K562 (cell line): ENCODE measurements around the gene SARS1. TPM values are rescaled to one million over a fixed set of nuclear protein-coding genes. Genes with fewer than 3 reads are reported as not detected.
A peak's percentile ranks its signal among the peaks of the same experiment; 100 is the strongest.

Experiments used
- DACH1 ChIP-seq: fragments of 450-650 bp; IDR thresholded peaks from 2 replicates; pipeline ENCODE4 v1.6.1; 2018; ENCODE audit not compliant: partially characterized antibody
- ETS2 ChIP-seq: IDR thresholded peaks from 2 replicates; pipeline ENCODE4 v1.6.1; 2016; ENCODE audit warnings: borderline replicate concordance, missing genetic modification characterization, mild to moderate bottlenecking, moderate library complexity, missing compliant biosample characterization; ENCODE audit not compliant: poor library complexity, severe bottlenecking
- GTF3C2 ChIP-seq: IDR thresholded peaks from 3 replicates; pipeline ENCODE4 v1.6.1; 2011; ENCODE audit warnings: borderline replicate concordance, mild to moderate bottlenecking, moderate library complexity; ENCODE audit not compliant: insufficient read length; ENCODE audit errors: extremely low read depth
- POLR3G ChIP-seq: IDR thresholded peaks from 2 replicates; pipeline ENCODE4 v1.6.1; 2011; ENCODE audit not compliant: insufficient read length, insufficient replicate concordance; ENCODE audit errors: extremely low read depth
- PYGO2 ChIP-seq: fragments of 450-650 bp; IDR thresholded peaks from 2 replicates; pipeline ENCODE4 v1.6.1; 2016; ENCODE audit warnings: mild to moderate bottlenecking, missing genetic modification characterization, moderate library complexity, missing compliant biosample characterization
- SLC30A9 ChIP-seq: fragments of 250-450 bp; sonication (Bioruptor Pico); IDR thresholded peaks from 2 replicates; pipeline ENCODE4 v1.8.0; 2022; ENCODE audit warnings: mild to moderate bottlenecking, moderate library complexity
- STAT5A ChIP-seq: IDR thresholded peaks from 2 replicates; pipeline ENCODE4 v1.6.1; 2012; ENCODE audit warnings: low read length, inconsistent platforms, borderline replicate concordance
- THRB ChIP-seq: fragments of 450-650 bp; formaldehyde crosslinking; conservative IDR thresholded peaks from 2 replicates; pipeline ENCODE4 v1.4.0; 2022; ENCODE audit warnings: mild to moderate bottlenecking, missing genetic modification characterization
- U2AF1 ChIP-seq: fragments of 200-400 bp; formaldehyde crosslinking; optimal IDR thresholded peaks from 2 replicates; pipeline ENCODE3; 2017; ENCODE audit warnings: mild to moderate bottlenecking, low read depth, low read length, moderate library complexity
- ZBTB8A ChIP-seq: fragments of 450-650 bp; IDR thresholded peaks from 2 replicates; pipeline ENCODE4 v1.6.1; 2018; ENCODE audit warnings: mild to moderate bottlenecking, moderate library complexity; ENCODE audit not compliant: partially characterized antibody
- ZC3H8 ChIP-seq: fragments of 450-650 bp; IDR thresholded peaks from 2 replicates; pipeline ENCODE4 v1.6.1; 2017
- ZNF324 ChIP-seq: fragments of 250-450 bp; sonication (Bioruptor Pico); IDR thresholded peaks from 2 replicates; pipeline ENCODE4 v1.4.0; 2020; ENCODE audit warnings: mild to moderate bottlenecking
- ZNF398 ChIP-seq: fragments of 250-450 bp; sonication (Bioruptor Pico); IDR thresholded peaks from 2 replicates; pipeline ENCODE4 v1.8.0; 2021; ENCODE audit warnings: moderate library complexity, mild to moderate bottlenecking, inconsistent platforms
- ZNF408 ChIP-seq: fragments of 250-450 bp; sonication (Bioruptor Pico); IDR thresholded peaks from 2 replicates; pipeline ENCODE4 v1.4.0; 2020; ENCODE audit warnings: low read depth, mild to moderate bottlenecking, moderate library complexity
- ZNF77 ChIP-seq: fragments of 250-450 bp; sonication (Bioruptor Pico); IDR thresholded peaks from 2 replicates; pipeline ENCODE4 v1.5.0; 2020
- polyA plus RNA-seq, 8 experiments: library from polyadenylated mRNA; depleted of rRNA in 4 of 8; stranded (reverse) in 5 of 8; unstranded in 3 of 8; fragments of >200 nt; fragmentation: Nextera tagmentation in 2 of 8; fragmentation: Illumina TruSeq in 1 of 8; extraction: Ambion mirVana in 2 of 8; extraction: Trizol in 1 of 8; gene quantifications; 2 replicates each; pipeline versions ENCODE4 v1.2.1 to v1.2.3, GENCODE V29; 2011 to 2014; ENCODE audit warnings: inconsistent platforms in 1 of 8, missing spikeins in 1 of 8
- total RNA-seq, 7 experiments: library from RNA; depleted of rRNA in 6 of 7; stranded (reverse); fragments of >200 nt in 6 of 7; fragmentation: Illumina TruSeq in 2 of 7; extraction: Trizol in 2 of 7; gene quantifications; 2 replicates each; pipeline versions ENCODE4 v1.2.1 to v1.2.3, GENCODE V29; 2011 to 2021; ENCODE audit warnings: low replicate concordance in 1 of 7
- TF ChIP-seq, protein P1 (sequence below): sonication (generic); formaldehyde crosslinking; IDR thresholded peaks from 2 replicates; pipeline ENCODE4 v1.8.1; 2023; ENCODE audit warnings: mild to moderate bottlenecking, missing genetic modification reagents
- TF ChIP-seq, protein P2 (sequence below): sonication (generic); formaldehyde crosslinking; IDR thresholded peaks from 2 replicates; pipeline ENCODE4 v1.9.0; 2022; ENCODE audit warnings: mild to moderate bottlenecking, missing genetic modification reagents

The SARS1 gene
- total and polyA plus RNA-seq, 9 of the 15 experiments (the other 6 are each of a cell fraction or from before 2014, with no cell fraction given): 221 to 623 (median 254) TPM

- 0 out of 2 replicates have a peak, but pooled peaks have one; percentile 39 for TF ChIP-seq THRB (CRISPR knock-in tag)
- no peak for TF ChIP-seq ZNF77 (CRISPR knock-in tag)
- TF ChIP-seq STAT5A: no peak
- TF ChIP-seq ZNF324: no peak
- TF ChIP-seq, protein P1, sequence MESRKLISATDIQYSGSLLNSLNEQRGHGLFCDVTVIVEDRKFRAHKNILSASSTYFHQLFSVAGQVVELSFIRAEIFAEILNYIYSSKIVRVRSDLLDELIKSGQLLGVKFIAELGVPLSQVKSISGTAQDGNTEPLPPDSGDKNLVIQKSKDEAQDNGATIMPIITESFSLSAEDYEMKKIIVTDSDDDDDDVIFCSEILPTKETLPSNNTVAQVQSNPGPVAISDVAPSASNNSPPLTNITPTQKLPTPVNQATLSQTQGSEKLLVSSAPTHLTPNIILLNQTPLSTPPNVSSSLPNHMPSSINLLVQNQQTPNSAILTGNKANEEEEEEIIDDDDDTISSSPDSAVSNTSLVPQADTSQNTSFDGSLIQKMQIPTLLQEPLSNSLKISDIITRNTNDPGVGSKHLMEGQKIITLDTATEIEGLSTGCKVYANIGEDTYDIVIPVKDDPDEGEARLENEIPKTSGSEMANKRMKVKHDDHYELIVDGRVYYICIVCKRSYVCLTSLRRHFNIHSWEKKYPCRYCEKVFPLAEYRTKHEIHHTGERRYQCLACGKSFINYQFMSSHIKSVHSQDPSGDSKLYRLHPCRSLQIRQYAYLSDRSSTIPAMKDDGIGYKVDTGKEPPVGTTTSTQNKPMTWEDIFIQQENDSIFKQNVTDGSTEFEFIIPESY (CRISPR knock-in tag): no peak
- no peak for TF ChIP-seq GTF3C2
- no peak for TF ChIP-seq PYGO2 (tag)
- TF ChIP-seq ZNF408 (CRISPR knock-in tag): no peak
- peak; percentile 13; the same call in 1 of the 2 replicates for TF ChIP-seq ZC3H8
- no peak for TF ChIP-seq ZNF398
- TF ChIP-seq ZBTB8A: no peak
- TF ChIP-seq, protein P2, sequence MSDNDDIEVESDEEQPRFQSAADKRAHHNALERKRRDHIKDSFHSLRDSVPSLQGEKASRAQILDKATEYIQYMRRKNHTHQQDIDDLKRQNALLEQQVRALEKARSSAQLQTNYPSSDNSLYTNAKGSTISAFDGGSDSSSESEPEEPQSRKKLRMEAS (CRISPR knock-in tag): no peak; the same call in 1 of the 2 replicates
- TF ChIP-seq U2AF1: no peak
- no peak for TF ChIP-seq ETS2 (tag)
- TF ChIP-seq SLC30A9 (CRISPR knock-in tag): no peak
- TF ChIP-seq POLR3G: no peak
- TF ChIP-seq DACH1: peak; percentile 7
Observed at GRCh38 chr1:109197158-109198042, 16.3 kb upstream of the SARS1 start (continued).
